ENCODE measurements around the gene ACYP2.

Gene ACYP2

DNA sequence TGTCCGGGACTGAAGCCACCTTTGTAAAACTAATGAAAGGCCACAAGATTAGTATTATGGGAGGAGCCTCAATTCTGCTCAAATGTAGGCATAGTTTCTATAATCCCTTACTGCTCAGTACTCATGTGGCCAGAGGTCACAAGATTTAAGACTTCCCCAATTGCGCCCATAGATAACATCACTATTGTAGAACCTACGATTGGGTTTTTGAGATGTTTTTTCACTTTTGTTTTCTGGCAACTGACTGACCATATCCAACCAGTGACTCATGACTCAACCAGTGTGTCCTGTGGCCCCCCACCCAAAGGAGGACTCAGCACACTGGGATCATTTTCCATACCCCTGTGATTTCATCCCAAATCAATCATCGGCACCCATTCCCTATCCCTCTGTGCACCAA lies 155.8 kb downstream of the ACYP2 start (continued):
- TF ChIP-seq, protein P1, sequence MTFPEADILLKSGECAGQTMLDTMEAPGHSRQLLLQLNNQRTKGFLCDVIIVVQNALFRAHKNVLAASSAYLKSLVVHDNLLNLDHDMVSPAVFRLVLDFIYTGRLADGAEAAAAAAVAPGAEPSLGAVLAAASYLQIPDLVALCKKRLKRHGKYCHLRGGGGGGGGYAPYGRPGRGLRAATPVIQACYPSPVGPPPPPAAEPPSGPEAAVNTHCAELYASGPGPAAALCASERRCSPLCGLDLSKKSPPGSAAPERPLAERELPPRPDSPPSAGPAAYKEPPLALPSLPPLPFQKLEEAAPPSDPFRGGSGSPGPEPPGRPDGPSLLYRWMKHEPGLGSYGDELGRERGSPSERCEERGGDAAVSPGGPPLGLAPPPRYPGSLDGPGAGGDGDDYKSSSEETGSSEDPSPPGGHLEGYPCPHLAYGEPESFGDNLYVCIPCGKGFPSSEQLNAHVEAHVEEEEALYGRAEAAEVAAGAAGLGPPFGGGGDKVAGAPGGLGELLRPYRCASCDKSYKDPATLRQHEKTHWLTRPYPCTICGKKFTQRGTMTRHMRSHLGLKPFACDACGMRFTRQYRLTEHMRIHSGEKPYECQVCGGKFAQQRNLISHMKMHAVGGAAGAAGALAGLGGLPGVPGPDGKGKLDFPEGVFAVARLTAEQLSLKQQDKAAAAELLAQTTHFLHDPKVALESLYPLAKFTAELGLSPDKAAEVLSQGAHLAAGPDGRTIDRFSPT (tag by site-specific recombination; IDR thresholded peaks at IDR 0.05): no peak
- no peak for TF ChIP-seq ZNF248 (tag by site-specific recombination; IDR thresholded peaks at IDR 0.05)
- TF ChIP-seq ZBTB20 (tag by site-specific recombination; IDR thresholded peaks at IDR 0.05): no peak

- no peak for TF ChIP-seq ZNF548 (tag by site-specific recombination; IDR thresholded peaks at IDR 0.05)
- no peak for TF ChIP-seq ZNF837 (tag by site-specific recombination; IDR thresholded peaks at IDR 0.05)
- TF ChIP-seq ZBTB6 (tag by site-specific recombination; IDR thresholded peaks at IDR 0.05): no peak
- no peak for TF ChIP-seq YY2 (tag by site-specific recombination; IDR thresholded peaks at IDR 0.05)
- TF ChIP-seq OSR2 (tag by site-specific recombination; IDR thresholded peaks at IDR 0.05): no peak
- TF ChIP-seq ZNF549 (tag by site-specific recombination; IDR thresholded peaks at IDR 0.05): no peak
- no peak for TF ChIP-seq ZNF561 (tag by site-specific recombination; IDR thresholded peaks at IDR 0.05; ENCODE audit: borderline replicate concordance)
- TF ChIP-seq MZF1 (tag by site-specific recombination; IDR thresholded peaks at IDR 0.05; ENCODE audit: borderline replicate concordance): no peak
- no peak for TF ChIP-seq ZNF777 (tag by site-specific recombination; IDR thresholded peaks at IDR 0.05; ENCODE audit: borderline replicate concordance)
- no peak for TF ChIP-seq KLF1 (tag by site-specific recombination; IDR thresholded peaks at IDR 0.05)
- no peak for TF ChIP-seq ZNF571 (tag by site-specific recombination; IDR thresholded peaks at IDR 0.05)
- no peak for TF ChIP-seq ZNF626 (tag by site-specific recombination; IDR thresholded peaks at IDR 0.05)
- no peak for TF ChIP-seq ZSCAN16 (tag by site-specific recombination; IDR thresholded peaks at IDR 0.05)
- no peak for TF ChIP-seq GLIS2 (tag by site-specific recombination; IDR thresholded peaks at IDR 0.05)
- Histone ChIP-seq H3K36me3 (ENCODE audit: control insufficient read depth in 2 of 2, insufficient read depth in 1 of 2, low read length in 2 of 2) (no peaks in the 10 kb centered on the region), H3K27ac (ENCODE audit: extremely low read depth, low read depth, low read length) (no peak overlapping the region), H3K9me3 (ENCODE audit: control insufficient read depth, insufficient read depth, low read depth, low read length) (no peaks in the 10 kb centered on the region), H3K4me1 (ENCODE audit: control insufficient read depth, insufficient read depth, low read length) (peaks cover 2% of the 10 kb centered on the region; the same call in 1 of the 2 replicates), H3K4me3 (ENCODE audit: low read depth, low read length) (no peak overlapping the region)
- ChIA-PET CTCF (no interaction called here), POLR2A (no interaction called here)
These were observed 156.6 kb downstream of the ACYP2 start for GRCh38 chr2:54271843-54272627.

DNA sequence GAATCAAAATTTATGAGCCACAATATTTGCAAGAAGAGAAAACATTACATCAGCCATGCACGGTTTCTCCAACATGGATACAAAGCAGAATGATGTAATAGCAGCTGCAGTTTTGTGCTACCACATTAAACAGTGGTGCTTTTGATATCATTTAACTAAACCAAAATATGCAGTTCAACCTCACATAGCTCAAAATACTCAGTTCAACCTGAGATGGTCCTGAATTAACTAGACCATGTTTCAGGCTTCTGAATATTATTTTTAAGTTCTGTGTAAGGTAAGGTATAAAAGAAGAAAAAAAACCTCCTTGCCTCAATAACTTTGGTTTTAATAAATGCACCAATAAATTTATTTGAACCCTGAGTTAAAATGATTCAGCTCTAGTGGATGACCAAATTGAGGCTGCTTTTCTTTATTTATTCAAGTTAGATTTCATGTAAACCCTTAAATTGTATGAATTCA lies 159.4 kb downstream of the ACYP2 start:
- Histone ChIP-seq H3K4me3 (ENCODE audit: low read depth, low read length) (no peak overlapping the region), H3K4me1 (ENCODE audit: control insufficient read depth, insufficient read depth, low read length) (peaks cover 2% of the 10 kb centered on the region; the same call in 1 of the 2 replicates), H3K36me3 (ENCODE audit: control insufficient read depth in 2 of 2, insufficient read depth in 1 of 2, low read length in 2 of 2) (no peaks in the 10 kb centered on the region), H3K9me3 (ENCODE audit: control insufficient read depth, insufficient read depth, low read depth, low read length) (no peaks in the 10 kb centered on the region), H3K27ac (ENCODE audit: extremely low read depth, low read depth, low read length) (0 out of 2 replicates have a peak overlapping the region, but pooled peaks have one; percentile 24)
- CTCF ChIA-PET: interaction anchor here (0.6 to 1.6 kb wide), 3 partner anchors 69 to 759 kb away, joined by 3 to 5 read pairs (median 4); no protein-coding TSS in a partner anchor
- POLR2A ChIA-PET: interaction anchor here (0.7 to 0.9 kb wide), 2 partner anchors 38 to 305 kb away, joined by 3 to 4 read pairs; no protein-coding TSS in a partner anchor
- TF ChIP-seq IKZF3 (tag by site-specific recombination; IDR thresholded peaks at IDR 0.05) (peak; percentile 73), KLF16 (tag by site-specific recombination; IDR thresholded peaks at IDR 0.05) (0 out of 2 replicates have a peak, but pooled peaks have one; percentile 17), SP2 (tag by site-specific recombination; IDR thresholded peaks at IDR 0.05) (no peak), GLIS1 (tag by site-specific recombination; IDR thresholded peaks at IDR 0.05) (no peak), ZNF629 (tag by site-specific recombination; IDR thresholded peaks at IDR 0.05) (peak; percentile 53; the same call in 1 of the 2 replicates), ZBTB20 (tag by site-specific recombination; IDR thresholded peaks at IDR 0.05) (no peak), ZSCAN30 (tag by site-specific recombination; IDR thresholded peaks at IDR 0.05) (peak; percentile 63; the same call in 1 of the 2 replicates), ZNF660 (tag by site-specific recombination; IDR thresholded peaks at IDR 0.05) (peak; percentile 70; the same call in 1 of the 2 replicates), ZBTB44 (tag by site-specific recombination; IDR thresholded peaks at IDR 0.05) (peak; percentile 92), ZNF548 (tag by site-specific recombination; IDR thresholded peaks at IDR 0.05) (no peak), OSR2 (tag by site-specific recombination; IDR thresholded peaks at IDR 0.05) (0 out of 2 replicates have a peak, but pooled peaks have one; percentile 17), ZNF335 (tag by site-specific recombination; conservative IDR thresholded peaks at IDR 0.05) (peak; percentile 26; the same call in 1 of the 2 replicates), ZNF664 (tag by site-specific recombination; IDR thresholded peaks at IDR 0.05) (peak; percentile 86), ZNF266 (tag by site-specific recombination; IDR thresholded peaks at IDR 0.05; ENCODE audit: low read depth) (no peak)

Data from HEK293 (cell line).